Measurements from ENCODE around the gene FUBP1.

FUBP1 gene

GRCh38 chr1:77991638-77992037 lies 12.8 kb upstream of the FUBP1 start:
- no peak overlapping the region for H3K4me3 ChIP-seq (ENCODE audit: low read depth, low read length)
- no peak for TF ChIP-seq POLR2A (IDR thresholded peaks at IDR 0.05; ENCODE audit: extremely low read depth, insufficient read length)
- TF ChIP-seq MYC (IDR thresholded peaks at IDR 0.05; ENCODE audit: low read depth, low read length), result no peak
- TF ChIP-seq, protein P1, sequence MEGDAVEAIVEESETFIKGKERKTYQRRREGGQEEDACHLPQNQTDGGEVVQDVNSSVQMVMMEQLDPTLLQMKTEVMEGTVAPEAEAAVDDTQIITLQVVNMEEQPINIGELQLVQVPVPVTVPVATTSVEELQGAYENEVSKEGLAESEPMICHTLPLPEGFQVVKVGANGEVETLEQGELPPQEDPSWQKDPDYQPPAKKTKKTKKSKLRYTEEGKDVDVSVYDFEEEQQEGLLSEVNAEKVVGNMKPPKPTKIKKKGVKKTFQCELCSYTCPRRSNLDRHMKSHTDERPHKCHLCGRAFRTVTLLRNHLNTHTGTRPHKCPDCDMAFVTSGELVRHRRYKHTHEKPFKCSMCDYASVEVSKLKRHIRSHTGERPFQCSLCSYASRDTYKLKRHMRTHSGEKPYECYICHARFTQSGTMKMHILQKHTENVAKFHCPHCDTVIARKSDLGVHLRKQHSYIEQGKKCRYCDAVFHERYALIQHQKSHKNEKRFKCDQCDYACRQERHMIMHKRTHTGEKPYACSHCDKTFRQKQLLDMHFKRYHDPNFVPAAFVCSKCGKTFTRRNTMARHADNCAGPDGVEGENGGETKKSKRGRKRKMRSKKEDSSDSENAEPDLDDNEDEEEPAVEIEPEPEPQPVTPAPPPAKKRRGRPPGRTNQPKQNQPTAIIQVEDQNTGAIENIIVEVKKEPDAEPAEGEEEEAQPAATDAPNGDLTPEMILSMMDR (IDR thresholded peaks at IDR 0.05; ENCODE audit: low read depth, low read length), result no peak
- TF ChIP-seq MAX (IDR thresholded peaks at IDR 0.05; ENCODE audit: low read depth, low read length), result no peak

DNA sequence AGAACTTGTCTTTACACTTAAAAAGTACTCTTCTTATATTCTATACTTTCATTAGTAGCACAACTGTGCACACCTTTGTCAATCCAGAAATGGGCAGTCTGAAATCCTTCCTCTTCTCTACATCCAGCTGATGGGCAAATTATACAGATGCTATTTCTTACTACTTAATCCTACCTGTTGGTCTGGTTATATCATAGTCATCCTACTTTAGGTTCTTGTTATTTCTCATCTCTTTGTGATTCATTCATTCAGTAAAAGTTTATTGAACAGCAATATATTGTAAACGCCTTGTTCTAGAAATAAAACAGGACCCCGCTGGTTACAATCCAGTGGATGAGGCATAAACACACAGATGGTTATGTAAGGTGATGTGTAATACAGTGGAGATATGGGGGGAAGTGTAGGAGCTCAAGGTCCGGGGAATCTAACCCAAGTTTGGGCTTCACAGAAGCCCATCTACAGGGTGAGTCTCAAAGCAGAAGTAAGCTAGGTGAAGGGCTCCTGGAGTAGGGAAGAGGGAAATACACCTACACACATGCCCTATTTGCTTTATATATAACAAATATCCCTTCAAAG lies 11.8 kb upstream of the FUBP1 start:
- TF ChIP-seq POLR2A (IDR thresholded peaks at IDR 0.05; ENCODE audit: extremely low read depth, insufficient read length), result no peak
- no peak for TF ChIP-seq MYC (IDR thresholded peaks at IDR 0.05; ENCODE audit: low read depth, low read length)
- no peak for TF ChIP-seq MAX (IDR thresholded peaks at IDR 0.05; ENCODE audit: low read depth, low read length)
- TF ChIP-seq, protein P1 (IDR thresholded peaks at IDR 0.05; ENCODE audit: low read depth, low read length), result no peak
- H3K4me3 ChIP-seq (ENCODE audit: low read depth, low read length), result no peak overlapping the region
- no peak for DNase-seq (ENCODE audit: low read depth)

More at GRCh38 chr1:77991638-77992037, 12.8 kb upstream of the FUBP1 start:
- no peak for DNase-seq (ENCODE audit: low read depth)

DNA sequence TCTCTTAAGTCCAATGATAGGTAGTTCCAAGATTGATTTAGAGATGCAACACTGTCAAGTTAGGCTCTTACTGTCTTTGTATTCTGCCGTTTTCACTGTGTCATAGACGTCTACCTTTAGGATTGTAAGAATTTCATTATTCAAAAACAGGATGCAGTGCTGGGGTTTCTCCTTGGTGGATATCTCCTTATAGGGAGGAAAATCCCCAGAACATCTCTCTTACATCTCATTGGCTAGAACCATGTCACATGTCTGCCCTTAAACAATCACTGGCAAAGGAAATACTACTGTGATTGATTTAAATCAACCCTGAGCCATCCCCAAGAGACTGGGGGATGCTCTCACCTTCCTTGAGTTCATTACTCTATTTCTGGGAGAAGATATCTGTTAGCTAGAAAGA lies 10.9 kb upstream of the FUBP1 start:
- no peak overlapping the region for H3K4me3 ChIP-seq (ENCODE audit: low read depth, low read length)
- no peak for TF ChIP-seq POLR2A (IDR thresholded peaks at IDR 0.05; ENCODE audit: extremely low read depth, insufficient read length)
- TF ChIP-seq MYC (IDR thresholded peaks at IDR 0.05; ENCODE audit: low read depth, low read length), result no peak
- no peak for TF ChIP-seq MAX (IDR thresholded peaks at IDR 0.05; ENCODE audit: low read depth, low read length)
- TF ChIP-seq, protein P1 (IDR thresholded peaks at IDR 0.05; ENCODE audit: low read depth, low read length), result no peak
- DNase-seq (ENCODE audit: low read depth), result no peak

DNA sequence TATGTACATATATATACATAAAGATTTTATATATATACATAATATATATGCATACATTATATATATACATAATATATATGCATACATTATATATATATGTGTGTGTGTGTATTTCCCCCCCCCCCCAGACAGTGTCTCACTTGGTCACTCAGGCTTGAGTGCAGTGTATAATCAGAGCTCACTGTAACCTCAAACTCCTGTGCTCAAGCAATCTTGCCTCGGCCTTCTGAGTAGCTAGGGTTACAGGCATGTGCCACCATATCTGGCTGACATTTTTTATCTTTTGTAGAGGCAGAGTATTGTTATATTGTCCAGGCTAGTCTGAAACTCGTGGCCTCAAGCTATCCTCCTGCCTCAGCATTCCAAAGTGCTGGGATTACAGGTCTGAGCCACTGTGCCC lies 9.0 kb upstream of the FUBP1 start:
- DNase-seq (ENCODE audit: low read depth), result no peak
- no peak overlapping the region for H3K4me3 ChIP-seq (ENCODE audit: low read depth, low read length)
- TF ChIP-seq MYC (IDR thresholded peaks at IDR 0.05; ENCODE audit: low read depth, low read length) (no peak), MAX (IDR thresholded peaks at IDR 0.05; ENCODE audit: low read depth, low read length) (no peak), POLR2A (IDR thresholded peaks at IDR 0.05; ENCODE audit: extremely low read depth, insufficient read length) (no peak)
- TF ChIP-seq, protein P1 (IDR thresholded peaks at IDR 0.05; ENCODE audit: low read depth, low read length), result no peak

GRCh38 chr1:77986810-77987209 lies 7.9 kb upstream of the FUBP1 start:
- no peak overlapping the region for H3K4me3 ChIP-seq (ENCODE audit: low read depth, low read length)
- peak; percentile 45 for DNase-seq (ENCODE audit: low read depth)
- TF ChIP-seq MAX (IDR thresholded peaks at IDR 0.05; ENCODE audit: low read depth, low read length) (no peak), MYC (IDR thresholded peaks at IDR 0.05; ENCODE audit: low read depth, low read length) (no peak), POLR2A (IDR thresholded peaks at IDR 0.05; ENCODE audit: extremely low read depth, insufficient read length) (no peak)
- TF ChIP-seq, protein P1 (IDR thresholded peaks at IDR 0.05; ENCODE audit: low read depth, low read length), result no peak
